Measurements from ENCODE around the gene OR8B4. TPM values are rescaled to one million over a fixed set of nuclear protein-coding genes. Genes with fewer than 3 reads are reported as not detected.

OR8B4 gene, protein sequence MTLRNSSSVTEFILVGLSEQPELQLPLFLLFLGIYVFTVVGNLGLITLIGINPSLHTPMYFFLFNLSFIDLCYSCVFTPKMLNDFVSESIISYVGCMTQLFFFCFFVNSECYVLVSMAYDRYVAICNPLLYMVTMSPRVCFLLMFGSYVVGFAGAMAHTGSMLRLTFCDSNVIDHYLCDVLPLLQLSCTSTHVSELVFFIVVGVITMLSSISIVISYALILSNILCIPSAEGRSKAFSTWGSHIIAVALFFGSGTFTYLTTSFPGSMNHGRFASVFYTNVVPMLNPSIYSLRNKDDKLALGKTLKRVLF
- total RNA-seq: not detected in 2 replicates
- total RNA-seq (2013): not detected
- polyA plus RNA-seq: not detected in 2 replicates
- polyA minus RNA-seq: not detected in 2 replicates

DNA sequence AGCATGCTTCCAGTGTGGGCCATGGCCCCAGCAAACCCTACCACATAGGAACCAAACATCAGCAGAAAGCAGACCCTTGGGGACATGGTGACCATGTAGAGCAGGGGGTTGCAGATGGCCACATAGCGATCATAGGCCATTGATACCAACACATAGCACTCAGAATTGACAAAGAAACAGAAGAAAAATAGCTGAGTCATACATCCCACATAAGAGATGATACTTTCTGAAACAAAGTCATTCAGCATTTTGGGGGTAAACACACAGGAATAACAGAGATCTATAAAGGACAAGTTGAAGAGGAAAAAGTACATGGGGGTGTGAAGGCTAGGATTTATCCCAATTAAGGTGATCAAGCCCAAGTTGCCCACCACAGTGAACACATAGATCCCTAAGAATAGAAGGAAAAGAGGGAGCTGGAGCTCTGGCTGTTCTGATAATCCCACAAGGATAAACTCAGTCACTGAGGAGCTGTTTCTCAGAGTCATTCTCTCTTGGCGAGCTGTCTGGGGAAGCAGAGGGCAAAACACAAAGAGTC lies at the start of gene OR8B4:
TSS of gene OR8B4 (minus strand) at position 488 of the 538 bp plus-strand sequence. CDS start at position 488, 0 bp downstream.
- H3K27me3 ChIP-seq (replicated peaks in 1 of 4; ENCODE audit: control extremely low read depth in 1 of 4, control insufficient read depth in 3 of 4, insufficient read depth in 4 of 4, low read length in 3 of 4): peaks cover 0 to 6% (median 2%) of the 10 kb centered on the region in 4 experiments
- ChIA-PET CTCF (no interaction called here), POLR2A (no interaction called here)
- Mint-ChIP-seq H3K27ac (no peak within 1 kb of the TSS), H3K27me3 (peaks cover 31% of the 10 kb centered on the region), H3K4me3 (no peak within 1 kb of the TSS), H3K4me1 (no peaks in the 10 kb centered on the region), H3K9me3 (ENCODE audit: insufficient read depth) (peaks cover 2% of the 10 kb centered on the region)
- intact Hi-C loops (cut with micrococcal nuclease): no loop called here
- no peaks in the 10 kb centered on the region for H3K4me1 ChIP-seq (ENCODE audit: control insufficient read depth in 2 of 2, insufficient read depth in 2 of 2, low read length in 2 of 2)
- no peak within 1 kb of the TSS for H3K4me3 ChIP-seq (ENCODE audit: control extremely low read depth in 1 of 5, extremely low read depth in 1 of 5, insufficient read depth in 1 of 5, low read depth in 2 of 5, low read length in 4 of 5)
- WGBS (ENCODE audit: insufficient coverage): 80% methylated on average over 1 of the region's 2 CpGs
- H3K79me2 ChIP-seq (ENCODE audit: control insufficient read depth, insufficient read depth, low read length): no peaks in the 10 kb centered on the region
- no peaks in the 10 kb centered on the region for H4K20me1 ChIP-seq (ENCODE audit: control insufficient read depth, insufficient read depth, low read length, poor library complexity, severe bottlenecking)
- DNase-seq (no peak), ATAC-seq (ENCODE audit: low read depth) (no peak)
- H3K9me3 ChIP-seq (ENCODE audit: control extremely low read depth in 1 of 3, control insufficient read depth in 2 of 3, insufficient read depth in 1 of 3, low read length in 2 of 3): peaks cover 0 to 3% (median 0%) of the 10 kb centered on the region in 3 donors
- no peak within 1 kb of the TSS for H3K27ac ChIP-seq (ENCODE audit: low read length in 2 of 2)
- H3K9ac ChIP-seq (ENCODE audit: low read length): no peak within 1 kb of the TSS
- H2AFZ ChIP-seq (ENCODE audit: insufficient read depth, low read depth, low read length, poor library complexity, severe bottlenecking): no peak within 1 kb of the TSS
- TF ChIP-seq, protein P1, sequence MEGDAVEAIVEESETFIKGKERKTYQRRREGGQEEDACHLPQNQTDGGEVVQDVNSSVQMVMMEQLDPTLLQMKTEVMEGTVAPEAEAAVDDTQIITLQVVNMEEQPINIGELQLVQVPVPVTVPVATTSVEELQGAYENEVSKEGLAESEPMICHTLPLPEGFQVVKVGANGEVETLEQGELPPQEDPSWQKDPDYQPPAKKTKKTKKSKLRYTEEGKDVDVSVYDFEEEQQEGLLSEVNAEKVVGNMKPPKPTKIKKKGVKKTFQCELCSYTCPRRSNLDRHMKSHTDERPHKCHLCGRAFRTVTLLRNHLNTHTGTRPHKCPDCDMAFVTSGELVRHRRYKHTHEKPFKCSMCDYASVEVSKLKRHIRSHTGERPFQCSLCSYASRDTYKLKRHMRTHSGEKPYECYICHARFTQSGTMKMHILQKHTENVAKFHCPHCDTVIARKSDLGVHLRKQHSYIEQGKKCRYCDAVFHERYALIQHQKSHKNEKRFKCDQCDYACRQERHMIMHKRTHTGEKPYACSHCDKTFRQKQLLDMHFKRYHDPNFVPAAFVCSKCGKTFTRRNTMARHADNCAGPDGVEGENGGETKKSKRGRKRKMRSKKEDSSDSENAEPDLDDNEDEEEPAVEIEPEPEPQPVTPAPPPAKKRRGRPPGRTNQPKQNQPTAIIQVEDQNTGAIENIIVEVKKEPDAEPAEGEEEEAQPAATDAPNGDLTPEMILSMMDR (IDR thresholded peaks at IDR 0.05): no peak
- no peak for TF ChIP-seq EZH2 (IDR thresholded peaks at IDR 0.05; ENCODE audit: borderline replicate concordance, insufficient read depth, low read depth, low read length, poor library complexity, severe bottlenecking)
- no peak within 1 kb of the TSS for H3K4me2 ChIP-seq (replicated peaks; ENCODE audit: low read depth, low read length, poor library complexity, severe bottlenecking)
- H3K36me3 ChIP-seq (replicated peaks in 1 of 2; ENCODE audit: control extremely low read depth in 1 of 2, control insufficient read depth in 1 of 2, extremely low read depth in 1 of 2, insufficient read depth in 2 of 2, low read length in 1 of 2): no peaks in the 10 kb centered on the region

DNA sequence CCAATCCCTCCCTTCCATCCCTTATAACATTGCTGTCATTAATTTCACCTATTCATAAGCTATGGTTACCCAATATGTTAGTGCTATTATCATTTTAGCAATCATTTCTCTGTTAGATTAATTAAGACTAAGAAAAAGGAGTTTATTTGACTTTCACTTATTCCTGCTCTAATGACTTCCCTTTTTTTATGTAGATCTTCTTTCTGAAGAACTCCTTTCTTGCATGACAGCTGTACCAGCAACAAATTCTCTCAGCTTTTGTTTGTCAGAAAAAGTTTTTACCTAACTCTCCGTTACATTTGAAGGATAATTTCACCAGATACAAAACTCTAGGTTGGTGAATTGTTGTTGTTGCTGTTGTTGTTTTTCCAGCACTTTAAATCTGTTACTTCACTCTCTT lies 49.4 kb upstream of the OR8B4 start:
- no peak overlapping the region for H3K27ac ChIP-seq (ENCODE audit: low read length in 2 of 2)
- no peak overlapping the region for H3K4me2 ChIP-seq (replicated peaks; ENCODE audit: low read depth, low read length, poor library complexity, severe bottlenecking)
- H3K27me3 ChIP-seq (replicated peaks in 1 of 4; ENCODE audit: control extremely low read depth in 1 of 4, control insufficient read depth in 3 of 4, insufficient read depth in 4 of 4, low read length in 3 of 4): no peaks in the 10 kb centered on the region
- H3K4me3 Mint-ChIP-seq: no peak overlapping the region
- no peak overlapping the region for H3K27ac Mint-ChIP-seq
- H3K79me2 ChIP-seq (ENCODE audit: control insufficient read depth, insufficient read depth, low read length): no peaks in the 10 kb centered on the region
- no peak overlapping the region for H3K9ac ChIP-seq (ENCODE audit: low read length)
- no peaks in the 10 kb centered on the region for H3K36me3 ChIP-seq (replicated peaks in 1 of 2; ENCODE audit: control extremely low read depth in 1 of 2, control insufficient read depth in 1 of 2, extremely low read depth in 1 of 2, insufficient read depth in 2 of 2, low read length in 1 of 2)
- no peak overlapping the region for H3K4me3 ChIP-seq (ENCODE audit: control extremely low read depth in 1 of 5, extremely low read depth in 1 of 5, insufficient read depth in 1 of 5, low read depth in 2 of 5, low read length in 4 of 5)
- no peak overlapping the region for H2AFZ ChIP-seq (ENCODE audit: insufficient read depth, low read depth, low read length, poor library complexity, severe bottlenecking)
- ChIA-PET POLR2A (no interaction called here), CTCF (no interaction called here)
- H3K4me1 Mint-ChIP-seq: no peaks in the 10 kb centered on the region
- DNase-seq: no peak
- no peaks in the 10 kb centered on the region for H3K9me3 ChIP-seq (ENCODE audit: control extremely low read depth in 1 of 3, control insufficient read depth in 2 of 3, insufficient read depth in 1 of 3, low read length in 2 of 3)
- no peaks in the 10 kb centered on the region for H4K20me1 ChIP-seq (ENCODE audit: control insufficient read depth, insufficient read depth, low read length, poor library complexity, severe bottlenecking)
- no CpG with 5 or more reads among the region's 1 CpG for WGBS (ENCODE audit: insufficient coverage)
- H3K9me3 Mint-ChIP-seq (ENCODE audit: insufficient read depth): no peaks in the 10 kb centered on the region
- ATAC-seq (ENCODE audit: low read depth): no peak
- H3K4me1 ChIP-seq (ENCODE audit: control insufficient read depth in 2 of 2, insufficient read depth in 2 of 2, low read length in 2 of 2): no peaks in the 10 kb centered on the region
- H3K27me3 Mint-ChIP-seq: peaks cover 13% of the 10 kb centered on the region
- intact Hi-C loops (cut with micrococcal nuclease): no loop called here
- TF ChIP-seq, protein P1 (IDR thresholded peaks at IDR 0.05): no peak
- no peak for TF ChIP-seq EZH2 (IDR thresholded peaks at IDR 0.05; ENCODE audit: borderline replicate concordance, insufficient read depth, low read depth, low read length, poor library complexity, severe bottlenecking)

All from B cell (primary cell).